ENCODE measurements around the gene USP2.

The USP2 gene, protein sequence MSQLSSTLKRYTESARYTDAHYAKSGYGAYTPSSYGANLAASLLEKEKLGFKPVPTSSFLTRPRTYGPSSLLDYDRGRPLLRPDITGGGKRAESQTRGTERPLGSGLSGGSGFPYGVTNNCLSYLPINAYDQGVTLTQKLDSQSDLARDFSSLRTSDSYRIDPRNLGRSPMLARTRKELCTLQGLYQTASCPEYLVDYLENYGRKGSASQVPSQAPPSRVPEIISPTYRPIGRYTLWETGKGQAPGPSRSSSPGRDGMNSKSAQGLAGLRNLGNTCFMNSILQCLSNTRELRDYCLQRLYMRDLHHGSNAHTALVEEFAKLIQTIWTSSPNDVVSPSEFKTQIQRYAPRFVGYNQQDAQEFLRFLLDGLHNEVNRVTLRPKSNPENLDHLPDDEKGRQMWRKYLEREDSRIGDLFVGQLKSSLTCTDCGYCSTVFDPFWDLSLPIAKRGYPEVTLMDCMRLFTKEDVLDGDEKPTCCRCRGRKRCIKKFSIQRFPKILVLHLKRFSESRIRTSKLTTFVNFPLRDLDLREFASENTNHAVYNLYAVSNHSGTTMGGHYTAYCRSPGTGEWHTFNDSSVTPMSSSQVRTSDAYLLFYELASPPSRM

DNA sequence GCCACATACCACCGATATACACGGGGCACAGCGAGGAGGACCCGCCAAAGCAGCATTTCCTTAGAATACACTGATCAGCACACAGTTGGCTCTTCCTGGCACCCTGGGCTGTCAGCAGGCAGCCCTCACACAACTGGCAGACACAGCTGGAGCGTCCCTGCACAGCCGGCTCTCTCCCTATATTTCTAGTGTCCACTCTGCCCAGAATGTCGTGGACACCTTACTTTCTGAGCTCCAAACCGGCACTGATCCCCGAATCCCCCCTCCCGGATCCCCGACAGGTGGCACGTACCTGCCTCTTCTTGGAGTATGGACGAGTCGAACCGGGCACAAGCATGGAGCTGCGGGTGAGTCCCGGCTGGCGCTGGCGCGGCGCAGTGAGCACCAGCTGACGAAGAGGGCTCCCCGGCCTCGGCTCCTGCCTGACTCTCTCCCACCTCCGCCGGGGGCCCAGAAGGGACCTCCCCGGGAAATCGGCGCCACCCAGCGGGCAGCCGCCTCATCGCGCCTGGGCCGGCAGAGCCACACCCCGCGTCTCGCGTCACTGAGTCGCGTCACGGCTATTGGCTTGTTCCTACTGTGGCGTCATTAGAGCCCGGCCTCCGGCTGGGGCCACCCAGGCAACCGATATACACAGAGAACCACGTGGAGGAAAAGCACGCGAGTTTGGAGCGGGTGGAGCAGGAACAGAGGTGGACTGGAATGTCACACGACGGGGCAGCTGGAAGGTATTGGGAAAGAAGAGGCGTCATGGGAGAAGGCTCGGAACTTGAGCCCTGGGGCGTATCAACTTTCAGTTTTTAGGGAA lies at the start of gene USP2:
USP2 (minus strand) TSS at position 510 of the 808 bp plus-strand sequence. CDS start 8,210 bp downstream, outside the sequence.
- peak; percentile 93 to 94 for DNase-seq (ENCODE audit: low read depth in 2 of 2, low spot score in 1 of 2)

- DNase-seq (ENCODE audit: low read depth in 2 of 2, low spot score in 1 of 2): no peak
Measured at GRCh38 chr11:119427279-119427678, 45.8 kb upstream of the USP2 start.

DNA sequence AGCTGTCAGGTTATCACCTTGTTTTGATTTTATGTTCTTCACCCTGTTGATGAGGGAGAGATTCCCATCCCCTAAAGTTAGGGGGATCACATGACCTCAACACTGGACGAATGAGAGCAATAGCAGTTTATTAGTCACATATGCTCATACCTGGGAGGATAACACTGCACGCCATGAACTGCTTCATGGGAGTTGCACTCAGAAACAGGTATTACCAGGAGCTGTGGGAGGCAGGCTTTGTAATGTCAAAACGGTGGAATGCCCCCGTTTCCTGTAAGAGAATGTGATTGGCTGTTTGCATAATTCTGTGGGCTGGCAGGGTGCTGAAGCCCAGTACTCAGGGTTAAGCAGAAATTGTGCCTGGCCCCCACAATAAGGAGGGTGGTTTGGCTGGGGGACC lies 44.7 kb upstream of the USP2 start:
- DNase-seq (ENCODE audit: low read depth in 2 of 2, low spot score in 1 of 2): no peak

GRCh38 chr11:119424775-119425174 lies 43.3 kb upstream of the USP2 start:
- DNase-seq (ENCODE audit: low read depth in 2 of 2, low spot score in 1 of 2): no peak

GRCh38 chr11:119424276-119424675 lies 42.8 kb upstream of the USP2 start:
- no peak for DNase-seq (ENCODE audit: low read depth in 2 of 2, low spot score in 1 of 2)

GRCh38 chr11:119423509-119424254 lies 42.2 kb upstream of the USP2 start:
- DNase-seq (ENCODE audit: low read depth in 2 of 2, low spot score in 1 of 2): no peak

DNA sequence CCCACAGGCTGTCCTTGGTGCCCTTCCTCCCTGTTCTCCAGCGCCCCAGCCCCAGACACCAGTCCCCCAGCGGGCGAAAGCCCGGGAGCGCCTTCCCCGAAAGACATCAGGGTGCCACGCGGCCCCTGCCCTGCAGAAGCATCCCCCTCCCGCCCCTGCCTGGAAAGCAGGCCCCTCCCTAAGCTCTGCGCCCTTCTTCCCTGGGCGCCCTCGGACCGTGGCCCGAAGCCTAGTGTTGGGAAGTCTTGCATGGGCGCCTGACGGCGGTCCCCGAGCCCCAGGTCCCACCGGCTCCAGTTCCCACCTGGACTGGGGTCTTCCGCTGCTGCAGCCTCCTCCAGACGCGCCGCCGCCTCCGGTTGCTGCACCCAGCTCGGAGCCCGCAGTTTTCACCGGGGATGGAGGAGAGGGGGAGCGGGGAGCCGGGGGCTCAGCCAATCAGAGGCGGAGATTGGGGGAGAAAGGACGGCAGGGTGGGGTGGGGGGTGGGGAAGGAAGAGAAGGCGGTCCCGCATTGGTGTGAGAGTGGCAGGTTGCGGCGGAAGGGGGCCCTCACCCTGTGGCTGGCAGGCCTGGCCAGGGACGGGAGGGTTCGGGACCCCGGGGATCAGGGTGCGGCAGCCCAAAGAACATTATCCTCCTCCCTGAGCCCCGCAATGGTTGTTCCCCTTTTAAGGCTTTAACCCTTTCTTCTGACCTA lies 41.5 kb upstream of the USP2 start, which contains the start of gene THY1:
THY1 (minus strand) TSS at position 364 of the 700 bp plus-strand sequence. CDS start 2,267 bp downstream, outside the sequence.
- DNase-seq (ENCODE audit: low read depth in 2 of 2, low spot score in 1 of 2): no peak

- no peak for DNase-seq (ENCODE audit: low read depth in 2 of 2, low spot score in 1 of 2)
Measured at GRCh38 chr11:119421941-119422808, 40.7 kb upstream of the USP2 start.

GRCh38 chr11:119421351-119421750 lies 39.9 kb upstream of the USP2 start:
- no peak for DNase-seq (ENCODE audit: low read depth in 2 of 2, low spot score in 1 of 2)

GRCh38 chr11:119420631-119421030 lies 39.1 kb upstream of the USP2 start:
- no peak for DNase-seq (ENCODE audit: low read depth in 2 of 2, low spot score in 1 of 2)

DNA sequence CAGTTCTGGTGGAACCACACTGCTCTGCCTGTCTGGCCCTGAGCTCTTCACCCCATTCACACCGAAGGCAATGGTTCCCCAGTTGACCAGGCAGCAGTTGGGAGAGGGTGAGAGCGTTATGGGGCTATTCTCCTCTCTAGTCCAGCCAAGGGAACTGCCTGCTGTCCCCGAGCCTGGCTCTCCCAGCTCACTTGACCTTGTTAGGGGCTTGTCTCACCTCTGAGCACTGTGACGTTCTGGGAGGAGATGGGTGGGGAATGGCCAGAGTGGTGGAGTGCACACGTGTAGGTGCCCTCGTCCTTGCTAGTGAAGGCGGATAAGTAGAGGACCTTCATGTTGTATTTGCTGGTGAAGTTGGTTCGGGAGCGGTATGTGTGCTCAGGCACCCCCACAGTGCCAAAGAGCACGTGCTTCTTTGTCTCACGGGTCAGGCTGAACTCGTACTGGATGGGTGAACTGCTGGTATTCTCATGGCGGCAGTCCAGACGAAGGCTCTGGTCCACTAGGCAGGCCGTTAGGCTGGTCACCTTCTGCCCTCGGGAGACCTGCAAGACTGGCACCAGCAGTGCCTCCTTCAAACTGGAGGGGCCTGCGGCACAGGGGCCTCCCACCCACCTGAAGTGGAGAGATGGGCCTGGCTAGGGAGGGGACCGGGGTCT lies 38.5 kb upstream of the USP2 start:
- DNase-seq (ENCODE audit: low read depth in 2 of 2, low spot score in 1 of 2): no peak

GRCh38 chr11:119419246-119419645 lies 37.8 kb upstream of the USP2 start:
- DNase-seq (ENCODE audit: low read depth in 2 of 2, low spot score in 1 of 2): no peak

- no peak for DNase-seq (ENCODE audit: low read depth in 2 of 2, low spot score in 1 of 2)
Measured at GRCh38 chr11:119418759-119419158, 37.3 kb upstream of the USP2 start.

DNA sequence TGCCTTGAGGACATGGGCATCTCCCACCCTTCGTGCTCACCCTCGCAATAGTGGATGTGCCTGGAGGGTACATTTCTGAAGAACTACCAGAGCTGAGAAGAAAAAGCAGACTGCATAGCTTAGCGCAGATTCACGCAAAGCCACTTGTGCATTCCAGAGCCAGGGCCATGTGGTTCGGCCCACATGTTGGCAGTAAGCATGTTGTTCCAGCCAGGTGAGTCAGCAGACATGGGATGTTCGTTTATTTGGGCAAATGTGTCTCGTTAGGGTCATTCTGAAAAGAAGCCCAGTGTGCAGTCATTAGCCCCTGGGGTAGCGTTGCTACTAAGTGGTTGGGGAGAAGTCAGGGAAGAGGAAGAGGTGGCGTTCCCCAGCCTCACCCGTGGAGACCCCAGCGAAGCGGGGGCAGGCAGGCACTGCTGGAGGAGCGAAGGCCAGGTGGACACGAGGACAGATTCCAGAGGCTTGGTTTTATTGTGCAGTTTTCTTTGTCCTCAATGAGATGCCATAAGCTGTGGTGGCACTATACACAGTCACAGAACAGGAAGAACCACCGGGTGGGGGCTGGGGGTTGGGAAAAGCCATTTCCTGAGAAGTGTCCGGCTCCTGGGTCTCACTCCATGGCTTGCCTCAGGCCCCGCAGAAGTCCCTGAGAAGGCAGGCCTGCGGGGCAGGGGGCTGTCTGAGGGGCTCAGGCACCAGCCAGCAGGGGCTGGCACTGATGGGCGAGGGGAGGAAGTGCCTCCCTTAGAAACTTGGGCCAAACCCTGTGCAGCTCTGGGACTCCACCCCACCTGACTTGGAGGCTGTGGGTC lies 36.4 kb upstream of the USP2 start:
- no peak for DNase-seq (ENCODE audit: low read depth in 2 of 2, low spot score in 1 of 2)

DNA sequence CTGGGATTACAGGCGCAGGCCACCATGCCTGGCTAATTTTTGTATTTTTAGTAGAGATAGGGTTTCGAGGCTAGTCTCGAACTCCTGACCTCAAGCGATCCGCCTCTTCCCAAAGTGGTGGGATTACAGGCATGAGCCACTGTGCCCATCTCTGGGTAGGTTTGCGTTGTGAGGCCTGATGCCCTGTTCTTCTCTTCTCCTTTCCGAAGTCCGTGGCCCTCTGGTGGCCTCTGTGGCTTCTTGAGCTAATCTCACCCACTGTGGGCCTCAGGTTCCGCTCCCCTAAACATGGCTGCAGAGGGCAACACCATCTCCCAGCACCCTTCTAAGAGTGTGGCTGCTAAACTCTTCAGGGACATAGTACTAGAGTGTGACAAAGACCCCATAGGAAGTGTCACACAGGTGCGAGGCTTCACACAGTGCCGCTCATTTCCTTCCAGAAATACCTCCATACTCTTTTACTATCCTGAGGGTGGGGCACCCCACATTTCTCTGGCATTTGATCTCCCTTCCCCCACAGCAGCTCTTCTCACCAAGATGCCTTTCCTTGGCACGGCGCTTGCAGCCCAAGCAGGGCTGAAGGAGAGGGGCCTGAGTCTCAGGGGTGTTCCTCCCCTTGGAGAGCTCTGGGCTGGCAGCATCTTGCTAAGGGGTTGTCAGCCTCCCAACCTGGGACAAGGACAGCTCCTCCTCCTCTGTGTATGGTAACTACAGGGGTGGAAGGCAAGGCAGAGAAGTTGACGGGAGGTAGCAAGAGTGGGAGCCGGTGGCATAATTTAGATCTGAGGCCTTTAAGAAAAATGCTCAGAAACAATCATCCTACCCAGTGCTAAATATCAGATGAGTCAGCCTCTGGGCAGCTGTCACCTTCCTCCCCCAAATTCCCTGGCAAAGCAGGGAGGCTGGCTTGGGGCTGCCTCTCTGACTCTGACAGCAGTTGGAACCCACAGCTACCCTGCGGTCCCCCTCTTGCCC lies 35.4 kb upstream of the USP2 start:
- no peak for DNase-seq (ENCODE audit: low read depth in 2 of 2, low spot score in 1 of 2)

- no peak for DNase-seq (ENCODE audit: low read depth in 2 of 2, low spot score in 1 of 2)
Measured at GRCh38 chr11:119415966-119416365, 34.5 kb upstream of the USP2 start.

DNA sequence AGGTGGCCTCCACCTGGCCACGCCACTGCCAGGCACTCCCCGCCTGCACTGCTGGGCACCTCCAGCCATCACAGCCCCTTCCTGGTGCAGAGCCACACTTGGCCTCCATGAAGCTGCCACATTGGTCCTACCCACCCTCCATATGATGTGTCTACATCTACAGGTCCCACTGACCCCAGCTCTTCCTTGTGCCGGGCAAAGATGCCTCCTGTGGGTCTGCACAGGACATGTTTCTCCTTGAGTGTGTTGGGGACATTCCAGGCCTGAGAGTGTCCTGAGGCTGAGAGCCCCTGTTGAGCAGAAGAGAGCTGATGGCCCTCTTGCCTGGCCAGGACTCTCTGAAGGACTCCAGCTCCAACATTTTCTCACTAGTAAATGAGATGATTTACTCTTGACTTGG lies 34.0 kb upstream of the USP2 start:
- no peak for DNase-seq (ENCODE audit: low read depth in 2 of 2, low spot score in 1 of 2)
